CD4-positive, alpha-beta memory T cell (primary cell): ENCODE results near the gene LRRC10B. TPM values are rescaled to one million over a fixed set of nuclear protein-coding genes. Genes with fewer than 3 reads are reported as not detected.

Experiments used
- CTCF ChIA-PET: fragments of 350-600 bp; sonication (Branson Sonifier 250); formaldehyde crosslinking; loops from one replicate; lab custom pipeline; 2021; ENCODE audit warnings: inconsistent platforms; ENCODE audit not compliant: partially characterized antibody; lab: Charles Lee
- POLR2A ChIA-PET: fragments of 350-600 bp; sonication (Branson Sonifier 250); formaldehyde crosslinking; loops from one replicate; lab custom pipeline; 2021; ENCODE audit not compliant: partially characterized antibody; lab: Charles Lee
- DNase-seq, 5 donors: peaks; one replicate each; pipeline versions ENCODE4 v3.0.0 to v3.0.0-alpha.2; 2020 to 2022; ENCODE audit warnings: mixed read lengths in 1 of 5
- H3K27ac ChIP-seq: one replicate; pipeline ENCODE4 v1.7.0; 2013; ENCODE audit warnings: low read depth, low read length
- H3K27me3 ChIP-seq: 2 replicates; pipeline ENCODE4 v1.7.0; 2013; ENCODE audit warnings: mild to moderate bottlenecking, low read length, moderate library complexity; ENCODE audit not compliant: insufficient read depth
- H3K36me3 ChIP-seq: 2 replicates; pipeline ENCODE4 v1.7.0; 2013; ENCODE audit warnings: mild to moderate bottlenecking, low read length, moderate library complexity; ENCODE audit not compliant: insufficient read depth
- H3K4me1 ChIP-seq: 2 replicates; pipeline ENCODE4 v1.7.0; 2013; ENCODE audit warnings: mild to moderate bottlenecking, low read length, moderate library complexity; ENCODE audit not compliant: insufficient read depth
- H3K4me3 ChIP-seq, 2 donors: one replicate each; pipeline ENCODE4 v1.7.0; 2013; ENCODE audit warnings: low read length in 2 of 2, mild to moderate bottlenecking in 1 of 2
- H3K9me3 ChIP-seq, 2 donors: one replicate each; pipeline ENCODE4 v1.7.0; 2013; ENCODE audit warnings: low read length in 2 of 2, control low read depth in 1 of 2; ENCODE audit not compliant: control insufficient read depth in 1 of 2
- H3K27ac Mint-ChIP-seq, 7 donors: one replicate each; pipeline ENCODE4 v1.8.0; 2020 to 2021; ENCODE audit warnings: mixed read lengths in 7 of 7, mild to moderate bottlenecking in 6 of 7, inconsistent platforms in 3 of 7, moderate library complexity in 3 of 7
- H3K27me3 Mint-ChIP-seq, 2 donors: one replicate each; pipeline ENCODE4 v1.8.0; 2020 to 2021; ENCODE audit warnings: mixed read lengths in 2 of 2
- H3K36me3 Mint-ChIP-seq, 2 donors: one replicate each; pipeline ENCODE4 v1.8.0; 2020 to 2021; ENCODE audit warnings: mixed read lengths in 2 of 2, inconsistent platforms in 1 of 2, mild to moderate bottlenecking in 1 of 2
- H3K4me1 Mint-ChIP-seq, 4 donors: one replicate each; pipeline ENCODE4 v1.8.0; 2020 to 2021; ENCODE audit warnings: mixed read lengths in 4 of 4, mild to moderate bottlenecking in 1 of 4
- H3K4me3 Mint-ChIP-seq, 8 donors: one replicate each; pipeline ENCODE4 v1.8.0; 2020 to 2021; ENCODE audit warnings: mixed read lengths in 8 of 8, mild to moderate bottlenecking in 7 of 8, moderate library complexity in 6 of 8, inconsistent platforms in 3 of 8
- H3K9me3 Mint-ChIP-seq, 8 donors: one replicate each; pipeline ENCODE4 v1.8.0; 2020 to 2021; ENCODE audit warnings: mixed read lengths in 8 of 8, mild to moderate bottlenecking in 5 of 8, inconsistent platforms in 3 of 8, moderate library complexity in 1 of 8
- intact Hi-C: fragments of 100-400 bp; cut with micrococcal nuclease; formaldehyde crosslinking; loops from one replicate; pipeline ENCODE4 v1.15.1; 2023
- polyA plus RNA-seq, 2 donors: library from polyadenylated mRNA; unstranded; fragments of 300-500 nt; fragmentation: Illumina TruSeq; gene quantifications; one replicate each; pipeline ENCODE4 v1.2.3, GENCODE V29; 2021
- total RNA-seq, 2 experiments: library from RNA; stranded (reverse); gene quantifications; one replicate each; pipeline ENCODE4 v1.2.3, GENCODE V29; 2021

LRRC10B gene
- total and polyA plus RNA-seq, 4 experiments from 2014 or later = not detected

DNA sequence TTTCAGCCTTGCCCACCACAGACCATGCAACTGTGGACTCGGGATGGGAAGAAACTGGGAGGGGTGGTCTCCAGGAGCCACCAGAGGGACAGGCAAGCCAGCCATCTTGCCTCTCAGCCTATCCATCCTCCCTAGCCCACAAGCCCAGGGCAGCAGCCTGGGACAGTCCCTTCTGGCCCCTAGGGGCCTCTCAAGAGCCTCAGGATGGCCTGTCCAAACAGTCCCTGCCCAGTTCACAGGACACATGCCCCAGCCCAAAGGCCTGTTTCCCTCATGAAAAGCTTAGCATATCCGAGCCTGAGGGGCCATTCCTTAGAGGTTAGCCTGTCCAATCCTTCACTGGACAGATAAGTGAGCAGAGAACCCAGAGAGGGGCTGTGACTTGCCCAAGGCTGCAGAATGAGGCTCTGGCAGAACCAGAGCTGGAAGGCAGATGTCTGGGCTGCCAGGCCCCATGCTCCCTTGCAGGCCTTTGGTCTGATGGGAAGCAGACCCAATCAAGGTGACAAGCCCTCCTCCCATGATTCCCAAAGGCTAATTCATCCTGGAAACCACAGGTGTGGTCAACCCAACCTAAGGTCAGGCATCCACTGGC is 28.2 kb downstream of the LRRC10B start:
- ChIA-PET POLR2A (no interaction called here), CTCF (interaction anchor here (1.0 kb wide), 1 partner anchor 20 kb away, joined by 3 read pairs; no protein-coding TSS in a partner anchor)
- H3K4me1 ChIP-seq = no peaks in the 10 kb centered on the region
- no peaks in the 10 kb centered on the region for H3K36me3 Mint-ChIP-seq
- no peaks in the 10 kb centered on the region for H3K9me3 Mint-ChIP-seq
- H3K36me3 ChIP-seq = no peaks in the 10 kb centered on the region
- no peak overlapping the region for H3K27ac Mint-ChIP-seq
- DNase-seq = no peak
- H3K27me3 Mint-ChIP-seq = peaks cover 7 to 25% of the 10 kb centered on the region in 2 donors
- H3K27me3 ChIP-seq = no peaks in the 10 kb centered on the region
- H3K9me3 ChIP-seq = no peaks in the 10 kb centered on the region
- H3K27ac ChIP-seq = no peak overlapping the region
- peaks cover 0 to 1% (median 0%) of the 10 kb centered on the region in 4 donors for H3K4me1 Mint-ChIP-seq
- H3K4me3 Mint-ChIP-seq = no peak overlapping the region
- H3K4me3 ChIP-seq = no peak overlapping the region
- intact Hi-C loops = no loop called here

DNA sequence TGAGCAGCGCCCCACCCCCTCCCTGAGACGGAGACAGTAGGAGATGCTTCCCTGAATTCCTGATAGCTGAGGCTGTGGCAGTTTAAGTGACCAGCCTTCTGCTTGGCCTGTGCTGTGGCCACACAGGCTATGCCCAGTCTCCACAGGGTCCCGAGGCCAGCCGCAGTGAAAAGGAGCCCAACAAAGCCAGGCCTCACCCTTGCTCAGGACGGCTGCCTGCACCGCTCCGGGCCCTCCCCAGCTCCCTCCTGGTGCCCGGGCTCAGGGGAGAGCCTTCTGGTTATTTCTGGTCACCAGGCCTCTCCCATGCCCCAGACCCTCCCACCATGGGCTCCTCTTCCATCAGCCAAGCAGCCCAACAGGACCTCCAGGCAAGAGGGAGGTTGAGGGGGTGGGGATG is 28.8 kb downstream of the LRRC10B start:
- CTCF ChIA-PET = interaction anchor here (1.0 kb wide), 1 partner anchor 21 kb away, joined by 3 read pairs; no protein-coding TSS in a partner anchor

DNA sequence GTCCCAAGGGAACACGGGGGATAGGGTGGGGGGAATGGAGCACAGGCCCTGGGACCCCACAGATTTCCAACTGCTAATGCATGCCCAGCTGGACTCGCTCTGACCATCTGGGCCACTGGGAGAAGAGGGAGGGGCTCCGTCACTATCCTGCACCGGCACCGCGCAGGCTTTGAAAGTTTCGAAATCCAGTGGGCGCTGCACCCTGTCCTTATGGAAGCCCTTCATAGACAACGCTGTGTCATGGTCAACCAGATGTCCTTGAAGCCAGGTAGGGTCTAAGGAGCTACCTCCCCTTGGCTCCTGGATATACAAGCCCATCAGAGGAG is 30.1 kb downstream of the LRRC10B start:
- Mint-ChIP-seq H3K4me3 (no peak overlapping the region), H3K36me3 (no peaks in the 10 kb centered on the region), H3K9me3 (no peaks in the 10 kb centered on the region), H3K27ac (no peak overlapping the region), H3K27me3 (peaks cover 9 to 26% of the 10 kb centered on the region in 2 donors), H3K4me1 (peaks cover 0 to 1% (median 0%) of the 10 kb centered on the region in 4 donors)
- H3K36me3 ChIP-seq = no peaks in the 10 kb centered on the region
- no peak overlapping the region for H3K27ac ChIP-seq
- intact Hi-C loops = no loop called here
- H3K27me3 ChIP-seq = no peaks in the 10 kb centered on the region
- DNase-seq = no peak
- CTCF ChIA-PET = no interaction called here
- no peaks in the 10 kb centered on the region for H3K4me1 ChIP-seq
- H3K9me3 ChIP-seq = no peaks in the 10 kb centered on the region
- POLR2A ChIA-PET = no interaction called here
- no peak overlapping the region for H3K4me3 ChIP-seq

More for the DNA sequence above, 28.8 kb downstream of the LRRC10B start:
- peaks cover 0 to 1% (median 0%) of the 10 kb centered on the region in 4 donors for H3K4me1 Mint-ChIP-seq
- Histone ChIP-seq H3K36me3 (no peaks in the 10 kb centered on the region), H3K27me3 (no peaks in the 10 kb centered on the region), H3K4me3 (no peak overlapping the region), H3K9me3 (no peaks in the 10 kb centered on the region), H3K27ac (no peak overlapping the region), H3K4me1 (no peaks in the 10 kb centered on the region)
- no peaks in the 10 kb centered on the region for H3K36me3 Mint-ChIP-seq
- H3K27me3 Mint-ChIP-seq = peaks cover 8 to 25% of the 10 kb centered on the region in 2 donors
- POLR2A ChIA-PET = no interaction called here
- intact Hi-C loops = no loop called here
- H3K27ac Mint-ChIP-seq = no peak overlapping the region
- DNase-seq = no peak
- no peak overlapping the region for H3K4me3 Mint-ChIP-seq
- H3K9me3 Mint-ChIP-seq = no peaks in the 10 kb centered on the region

DNA sequence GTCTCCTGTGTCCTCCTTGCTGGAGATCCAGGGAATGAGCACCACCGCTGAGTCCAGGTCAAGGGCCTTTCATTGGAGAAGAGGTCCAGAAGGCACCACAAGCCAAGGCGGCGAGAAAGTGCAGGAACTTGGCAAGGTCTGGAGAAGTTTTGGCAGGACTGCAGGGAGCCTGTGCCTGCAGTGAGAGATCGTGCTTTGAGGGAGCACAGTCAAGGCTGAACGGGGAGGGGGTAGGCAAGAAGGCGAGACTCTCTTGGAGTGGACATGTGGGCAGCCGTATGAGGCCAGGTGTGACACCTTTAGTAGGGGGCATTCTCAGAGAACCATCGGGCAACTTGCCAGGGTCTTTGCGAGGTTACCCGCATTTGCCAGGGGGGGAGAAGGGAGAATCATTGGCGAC is 30.5 kb downstream of the LRRC10B start:
- H3K9me3 ChIP-seq = no peaks in the 10 kb centered on the region
- no peak overlapping the region for H3K27ac Mint-ChIP-seq
- POLR2A ChIA-PET = no interaction called here
- no peaks in the 10 kb centered on the region for H3K9me3 Mint-ChIP-seq
- H3K4me1 Mint-ChIP-seq = peaks cover 0 to 1% (median 0%) of the 10 kb centered on the region in 4 donors
- H3K27ac ChIP-seq = no peak overlapping the region
- no peak for DNase-seq
- no peaks in the 10 kb centered on the region for H3K36me3 ChIP-seq
- H3K4me3 ChIP-seq = no peak overlapping the region
- no peak overlapping the region for H3K4me3 Mint-ChIP-seq
- CTCF ChIA-PET = no interaction called here
- H3K36me3 Mint-ChIP-seq = peaks cover 0 to under 1% of the 10 kb centered on the region in 2 donors
- no peaks in the 10 kb centered on the region for H3K27me3 ChIP-seq
- no peaks in the 10 kb centered on the region for H3K4me1 ChIP-seq
- H3K27me3 Mint-ChIP-seq = peaks cover 9 to 25% of the 10 kb centered on the region in 2 donors
- intact Hi-C loops = no loop called here

DNA sequence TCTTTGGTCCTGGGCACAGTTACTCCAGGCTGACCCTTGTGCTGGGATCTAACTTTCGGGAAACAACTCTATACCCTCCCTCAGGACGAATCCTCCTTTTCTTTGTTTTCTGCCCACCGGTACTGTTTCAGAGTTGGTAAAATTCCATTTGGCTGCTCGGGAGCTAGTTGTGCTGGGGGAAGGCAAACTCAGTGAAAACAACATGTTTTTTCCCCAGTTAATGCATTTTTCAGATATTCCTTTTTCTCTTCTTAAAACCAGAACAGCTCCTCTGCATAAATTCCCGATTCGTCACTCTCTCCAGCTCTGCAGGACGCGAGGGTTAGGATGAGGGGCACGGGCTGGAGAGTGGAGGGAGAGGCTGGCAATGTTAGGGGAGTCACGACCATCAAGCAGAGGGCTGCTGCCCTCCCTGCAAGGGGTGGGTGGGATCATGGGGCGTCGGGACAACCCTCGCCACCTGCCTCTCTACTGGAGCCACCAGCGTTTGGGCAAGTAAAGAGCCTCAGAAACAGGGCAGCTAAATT is 31.3 kb downstream of the LRRC10B start:
- Mint-ChIP-seq H3K27me3 (peaks cover 8 to 23% of the 10 kb centered on the region in 2 donors), H3K4me1 (peaks cover 0 to under 1% (median 0%) of the 10 kb centered on the region in 4 donors), H3K36me3 (peaks cover 0 to 3% of the 10 kb centered on the region in 2 donors), H3K4me3 (no peak overlapping the region), H3K9me3 (no peaks in the 10 kb centered on the region), H3K27ac (no peak overlapping the region)
- intact Hi-C loops = no loop called here
- ChIA-PET CTCF (interaction anchor here (2.5 kb wide), 1 partner anchor 8 kb away, joined by 9 read pairs; no protein-coding TSS in a partner anchor), POLR2A (no interaction called here)
- Histone ChIP-seq H3K4me1 (no peaks in the 10 kb centered on the region), H3K27me3 (no peaks in the 10 kb centered on the region), H3K4me3 (no peak overlapping the region), H3K9me3 (no peaks in the 10 kb centered on the region), H3K36me3 (no peaks in the 10 kb centered on the region), H3K27ac (no peak overlapping the region)
- no peak for DNase-seq

DNA sequence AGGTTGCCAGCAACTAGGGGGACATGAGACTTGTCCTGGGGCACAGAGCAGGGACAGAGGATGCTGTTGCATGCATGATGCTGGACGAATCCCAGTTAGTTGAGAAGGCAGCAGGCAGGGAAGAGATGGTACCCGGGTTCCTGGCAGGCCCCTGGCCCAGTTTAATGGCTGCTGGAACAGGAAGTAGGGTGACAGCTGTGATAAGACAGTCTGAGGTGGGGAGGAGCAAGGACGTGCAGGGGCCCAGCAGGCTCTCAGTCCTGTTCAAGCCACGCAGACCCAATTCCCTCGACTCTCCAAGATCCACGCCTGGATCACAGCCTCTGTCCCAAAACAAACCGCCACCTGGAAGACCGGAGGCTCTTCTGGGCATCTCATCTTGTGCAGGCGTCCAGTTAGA is 32.0 kb downstream of the LRRC10B start:
- Mint-ChIP-seq H3K4me3 (no peak overlapping the region), H3K4me1 (no peaks in the 10 kb centered on the region), H3K9me3 (no peaks in the 10 kb centered on the region), H3K36me3 (peaks cover 0 to 3% of the 10 kb centered on the region in 2 donors), H3K27ac (peak overlapping the region in 1 of 7 donors; percentile 56), H3K27me3 (peaks cover 8 to 26% of the 10 kb centered on the region in 2 donors)
- ChIA-PET POLR2A (no interaction called here), CTCF (interaction anchor here (2.5 kb wide), 1 partner anchor 9 kb away, joined by 9 read pairs; no protein-coding TSS in a partner anchor)
- Histone ChIP-seq H3K9me3 (no peaks in the 10 kb centered on the region), H3K4me3 (no peak overlapping the region), H3K36me3 (no peaks in the 10 kb centered on the region), H3K4me1 (no peaks in the 10 kb centered on the region), H3K27me3 (no peaks in the 10 kb centered on the region), H3K27ac (no peak overlapping the region)
- intact Hi-C loops = no loop called here
- no peak for DNase-seq

DNA sequence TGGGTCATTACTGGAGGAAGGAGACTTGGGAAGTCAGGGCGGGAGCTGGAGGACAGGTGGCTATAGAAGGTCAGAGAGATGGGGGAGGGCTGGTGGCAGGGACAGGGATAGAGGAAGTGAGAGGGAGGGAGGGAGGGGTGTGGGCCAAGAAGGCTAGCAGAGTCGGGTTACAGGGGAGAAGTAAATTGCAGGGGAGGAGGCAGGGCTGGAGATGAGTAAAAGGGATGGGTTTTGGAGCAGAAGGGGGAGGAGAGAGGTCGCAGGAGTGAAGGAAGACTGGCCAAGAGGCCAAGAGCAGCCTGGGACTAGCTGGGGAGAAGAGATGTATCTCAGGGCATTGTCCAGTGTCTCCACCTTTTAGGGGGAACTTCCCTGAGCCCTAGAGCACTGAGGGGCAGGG is 33.0 kb downstream of the LRRC10B start:
- ChIA-PET POLR2A (no interaction called here), CTCF (interaction anchor here (2.5 kb wide), 1 partner anchor 10 kb away, joined by 9 read pairs; no protein-coding TSS in a partner anchor)
- no peak overlapping the region for H3K4me3 Mint-ChIP-seq
- Histone ChIP-seq H3K4me3 (no peak overlapping the region), H3K27ac (no peak overlapping the region), H3K4me1 (no peaks in the 10 kb centered on the region), H3K27me3 (no peaks in the 10 kb centered on the region), H3K9me3 (no peaks in the 10 kb centered on the region), H3K36me3 (no peaks in the 10 kb centered on the region)
- intact Hi-C loops = no loop called here
- DNase-seq = no peak
- H3K4me1 Mint-ChIP-seq = no peaks in the 10 kb centered on the region
- peaks cover 0 to 3% of the 10 kb centered on the region in 2 donors for H3K36me3 Mint-ChIP-seq
- H3K9me3 Mint-ChIP-seq = no peaks in the 10 kb centered on the region
- peaks cover 10 to 25% of the 10 kb centered on the region in 2 donors for H3K27me3 Mint-ChIP-seq
- H3K27ac Mint-ChIP-seq = peak overlapping the region in 1 of 7 donors; percentile 75
